ENCODE data around the gene GDPGP1.

- TF ChIP-seq CTCF (IDR thresholded peaks at IDR 0.05; ENCODE audit: low read length) (no peak), EZH2 (IDR thresholded peaks at IDR 0.05; ENCODE audit: borderline replicate concordance, low read length) (no peak)
Observed at GRCh38 chr15:90287101-90287500, 53.1 kb downstream of the GDPGP1 start.

Data from OCI-LY1 (cell line).